Osteocyte (in vitro differentiated cells): ENCODE results near the gene HLA-DQB1. TPM values are rescaled to one million over a fixed set of nuclear protein-coding genes. Genes with fewer than 3 reads are reported as not detected.

Experiments used
- DNase-seq: peaks from one replicate; pipeline ENCODE4 v3.0.0; 2021; ENCODE audit warnings: mixed read lengths; ENCODE audit not compliant: unreplicated experiment; ENCODE audit errors: extremely low spot score
- H3K27ac Mint-ChIP-seq: one replicate; pipeline ENCODE4 v1.8.0; 2021; ENCODE audit warnings: mild to moderate bottlenecking, mixed read lengths; ENCODE audit not compliant: unreplicated experiment
- H3K27me3 Mint-ChIP-seq: one replicate; pipeline ENCODE4 v1.8.0; 2021; ENCODE audit warnings: mixed read lengths; ENCODE audit not compliant: unreplicated experiment
- H3K36me3 Mint-ChIP-seq: one replicate; pipeline ENCODE4 v1.8.0; 2021; ENCODE audit warnings: mixed read lengths; ENCODE audit not compliant: unreplicated experiment
- H3K4me1 Mint-ChIP-seq: one replicate; pipeline ENCODE4 v1.8.0; 2021; ENCODE audit warnings: mixed read lengths; ENCODE audit not compliant: unreplicated experiment
- H3K4me3 Mint-ChIP-seq: one replicate; pipeline ENCODE4 v1.8.0; 2021; ENCODE audit warnings: mild to moderate bottlenecking, moderate library complexity, mixed read lengths; ENCODE audit not compliant: unreplicated experiment
- H3K9me3 Mint-ChIP-seq: one replicate; pipeline ENCODE4 v1.8.0; 2021; ENCODE audit warnings: mixed read lengths; ENCODE audit not compliant: unreplicated experiment
- total RNA-seq: library from RNA; stranded (reverse); gene quantifications from 2 replicates; pipeline ENCODE4 v1.2.1, GENCODE V29; 2021
- TF ChIP-seq, protein P1 (sequence below): fragments of 200-600 bp; sonication (generic); IDR thresholded peaks from 2 replicates; pipeline ENCODE4 v1.5.0; 2021; ENCODE audit warnings: antibody characterized with exemption, mild to moderate bottlenecking, moderate library complexity

HLA-DQB1 gene
- total RNA-seq, 1 donor from 2014 or later = not detected

- peaks cover 3% of the 10 kb centered on the region for H3K4me1 Mint-ChIP-seq
- TF ChIP-seq, protein P1, sequence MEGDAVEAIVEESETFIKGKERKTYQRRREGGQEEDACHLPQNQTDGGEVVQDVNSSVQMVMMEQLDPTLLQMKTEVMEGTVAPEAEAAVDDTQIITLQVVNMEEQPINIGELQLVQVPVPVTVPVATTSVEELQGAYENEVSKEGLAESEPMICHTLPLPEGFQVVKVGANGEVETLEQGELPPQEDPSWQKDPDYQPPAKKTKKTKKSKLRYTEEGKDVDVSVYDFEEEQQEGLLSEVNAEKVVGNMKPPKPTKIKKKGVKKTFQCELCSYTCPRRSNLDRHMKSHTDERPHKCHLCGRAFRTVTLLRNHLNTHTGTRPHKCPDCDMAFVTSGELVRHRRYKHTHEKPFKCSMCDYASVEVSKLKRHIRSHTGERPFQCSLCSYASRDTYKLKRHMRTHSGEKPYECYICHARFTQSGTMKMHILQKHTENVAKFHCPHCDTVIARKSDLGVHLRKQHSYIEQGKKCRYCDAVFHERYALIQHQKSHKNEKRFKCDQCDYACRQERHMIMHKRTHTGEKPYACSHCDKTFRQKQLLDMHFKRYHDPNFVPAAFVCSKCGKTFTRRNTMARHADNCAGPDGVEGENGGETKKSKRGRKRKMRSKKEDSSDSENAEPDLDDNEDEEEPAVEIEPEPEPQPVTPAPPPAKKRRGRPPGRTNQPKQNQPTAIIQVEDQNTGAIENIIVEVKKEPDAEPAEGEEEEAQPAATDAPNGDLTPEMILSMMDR = peak; percentile 71
- H3K36me3 Mint-ChIP-seq = no peaks in the 10 kb centered on the region
- DNase-seq = no peak
- no peak overlapping the region for H3K27ac Mint-ChIP-seq
- H3K27me3 Mint-ChIP-seq = peaks cover 43% of the 10 kb centered on the region
- H3K9me3 Mint-ChIP-seq = peaks cover 3% of the 10 kb centered on the region
- H3K4me3 Mint-ChIP-seq = no peak overlapping the region
Measured at GRCh38 chr6:32700391-32701040, 34.1 kb upstream of the HLA-DQB1 start.

GRCh38 chr6:32697031-32697430, 30.6 kb upstream of the HLA-DQB1 start:
- peaks cover 14% of the 10 kb centered on the region for H3K9me3 Mint-ChIP-seq
- TF ChIP-seq, protein P1 = no peak
- H3K4me3 Mint-ChIP-seq = no peak overlapping the region
- peaks cover 3% of the 10 kb centered on the region for H3K4me1 Mint-ChIP-seq
- no peak for DNase-seq
- H3K27ac Mint-ChIP-seq = no peak overlapping the region
- no peaks in the 10 kb centered on the region for H3K36me3 Mint-ChIP-seq
- peaks cover 52% of the 10 kb centered on the region for H3K27me3 Mint-ChIP-seq

DNA sequence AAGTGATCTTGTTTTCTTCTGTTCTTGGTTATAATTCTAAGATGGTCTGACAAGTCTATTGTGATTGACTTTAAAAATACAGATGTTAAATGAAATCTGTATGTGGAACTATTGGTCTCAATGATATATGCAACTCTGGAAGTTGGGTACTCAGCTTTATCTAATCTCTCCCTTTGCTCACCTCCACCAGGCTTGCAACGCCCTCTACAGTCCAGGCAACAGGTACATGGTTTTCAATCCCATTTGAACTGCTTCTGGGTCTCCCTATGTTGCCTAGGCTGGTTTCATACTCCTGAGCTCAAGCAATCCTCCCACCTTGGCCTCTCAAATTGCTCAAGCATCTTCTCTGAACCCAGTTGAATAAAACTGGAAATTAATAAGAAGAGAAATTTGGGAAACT, 25.6 kb upstream of the HLA-DQB1 start:
- TF ChIP-seq, protein P1 = no peak
- H3K27me3 Mint-ChIP-seq = peaks cover 32% of the 10 kb centered on the region
- H3K9me3 Mint-ChIP-seq = peaks cover 14% of the 10 kb centered on the region
- no peak overlapping the region for H3K27ac Mint-ChIP-seq
- no peaks in the 10 kb centered on the region for H3K4me1 Mint-ChIP-seq
- no peak overlapping the region for H3K4me3 Mint-ChIP-seq
- no peaks in the 10 kb centered on the region for H3K36me3 Mint-ChIP-seq
- no peak for DNase-seq

- Mint-ChIP-seq H3K9me3 (peaks cover 8% of the 10 kb centered on the region), H3K27ac (no peak overlapping the region), H3K4me1 (no peaks in the 10 kb centered on the region), H3K27me3 (peaks cover 30% of the 10 kb centered on the region), H3K4me3 (no peak overlapping the region), H3K36me3 (no peaks in the 10 kb centered on the region)
- TF ChIP-seq, protein P1 = no peak
- no peak for DNase-seq
Measured at GRCh38 chr6:32689531-32690501, 23.4 kb upstream of the HLA-DQB1 start.

DNA sequence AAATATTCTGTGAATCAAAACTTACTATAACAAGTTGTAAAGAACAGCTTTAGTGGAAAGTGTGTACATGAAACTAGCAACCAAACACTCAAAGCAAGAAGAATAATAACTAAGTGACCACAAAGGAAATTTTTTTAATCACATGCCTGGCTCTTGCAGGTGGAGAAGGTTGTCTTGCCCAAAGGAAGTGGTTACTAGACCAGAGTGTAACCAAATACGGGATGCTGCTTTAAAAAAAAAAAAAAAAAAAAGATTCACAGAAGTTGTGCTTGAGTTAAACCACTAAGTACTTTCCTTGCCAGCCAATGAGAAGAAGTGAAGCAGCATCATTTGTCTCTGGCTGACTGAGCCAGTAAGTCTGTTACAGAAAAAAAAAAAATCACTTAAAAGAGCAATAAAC, 19.1 kb upstream of the HLA-DQB1 start:
- Mint-ChIP-seq H3K27ac (no peak overlapping the region), H3K27me3 (peaks cover 26% of the 10 kb centered on the region), H3K9me3 (no peaks in the 10 kb centered on the region), H3K4me3 (no peak overlapping the region), H3K4me1 (no peaks in the 10 kb centered on the region), H3K36me3 (no peaks in the 10 kb centered on the region)
- no peak for DNase-seq
- TF ChIP-seq, protein P1 = no peak
